Amniotic epithelial cell (primary cell): ENCODE measurements around the gene HMGB1.
A peak's percentile ranks its signal among the peaks of the same experiment; 100 is the strongest.
"Not testable (repeated sequence)": the region's sequence is repeated elsewhere in the genome, so short reads cannot be mapped to it uniquely, and the experiment has no call there.

Experiments
- DNase-seq: peaks from one replicate; pipeline ENCODE4 v3.0.0-alpha.2; 2010; ENCODE audit warnings: low read depth

The HMGB1 gene

DNA sequence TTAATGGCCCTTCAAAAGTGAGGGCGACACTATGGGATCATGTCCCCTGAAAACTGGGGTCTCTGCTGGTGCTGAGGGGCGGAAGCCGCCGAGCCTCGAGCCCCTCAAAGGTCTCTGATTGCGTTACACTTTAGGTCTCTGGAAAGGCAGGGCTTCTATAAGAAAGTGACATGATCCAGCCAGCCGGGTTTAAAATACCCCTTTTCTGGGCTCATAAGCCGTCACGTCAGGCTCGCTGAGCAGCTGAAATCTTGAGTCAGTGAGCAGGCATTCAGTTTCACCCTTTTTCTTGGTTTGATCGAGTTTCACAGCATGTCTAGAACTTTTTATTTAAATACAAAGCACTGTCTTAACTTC, 600 bp upstream of the HMGB1 start:
- DNase-seq, result no peak

DNA sequence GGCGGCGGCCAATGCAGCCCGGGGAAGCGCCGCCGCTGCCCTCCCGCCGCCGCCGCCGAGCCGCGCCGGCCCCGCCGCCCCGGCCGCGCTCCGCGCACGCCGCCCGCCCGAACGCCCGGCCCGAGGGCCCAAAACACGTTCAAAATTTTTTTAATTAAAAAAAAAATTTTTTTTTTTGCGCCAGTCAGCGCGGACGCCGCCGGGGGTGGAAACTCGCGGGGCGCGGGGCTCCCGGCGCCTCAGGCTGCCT, 468 bp downstream of the HMGB1 start:
- DNase-seq, result no peak

DNA sequence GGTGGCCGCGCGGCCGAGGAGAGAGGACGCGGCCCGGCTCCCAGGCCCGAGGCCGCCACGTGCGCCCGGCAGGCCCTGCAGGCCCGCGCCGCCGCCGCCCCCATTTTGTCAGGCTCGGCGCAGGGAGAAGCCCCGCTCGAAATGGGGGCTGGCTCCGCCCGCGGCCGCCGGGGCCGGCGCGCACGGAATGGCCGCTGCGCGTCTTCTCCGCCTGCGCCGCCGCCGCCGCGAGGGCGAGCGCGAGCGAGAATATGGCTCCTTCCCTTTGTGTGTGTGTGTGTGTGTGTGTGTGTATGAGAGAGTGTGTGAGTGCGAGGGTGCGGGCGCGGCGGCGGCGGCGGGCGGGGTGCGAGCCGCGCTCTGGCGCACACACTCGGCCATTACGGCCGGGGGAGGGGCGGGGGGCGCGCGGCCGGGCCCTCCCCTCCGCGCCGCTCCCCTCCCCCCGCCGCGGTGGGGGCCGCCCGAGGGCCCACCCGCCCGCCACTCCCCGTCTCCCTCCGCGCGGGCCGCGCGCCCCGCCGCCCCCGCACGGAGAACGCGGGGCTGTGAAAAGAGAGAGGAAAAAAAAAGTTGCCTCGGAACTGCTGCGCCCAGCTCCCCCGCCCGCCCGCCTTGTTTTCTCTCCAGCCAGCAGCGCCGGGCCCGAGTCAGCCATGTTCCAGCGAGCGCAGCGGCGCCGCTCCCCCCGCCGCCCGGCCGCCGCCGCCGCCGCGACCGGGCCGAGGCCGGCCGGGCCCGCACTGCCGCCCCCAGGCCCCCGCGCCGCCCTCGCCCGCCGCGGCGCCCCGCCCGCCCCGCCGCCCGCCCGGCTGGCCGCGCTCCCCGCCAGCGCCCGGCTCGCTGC, 1.0 kb downstream of the HMGB1 start:
- peak; percentile 78 for DNase-seq

DNA sequence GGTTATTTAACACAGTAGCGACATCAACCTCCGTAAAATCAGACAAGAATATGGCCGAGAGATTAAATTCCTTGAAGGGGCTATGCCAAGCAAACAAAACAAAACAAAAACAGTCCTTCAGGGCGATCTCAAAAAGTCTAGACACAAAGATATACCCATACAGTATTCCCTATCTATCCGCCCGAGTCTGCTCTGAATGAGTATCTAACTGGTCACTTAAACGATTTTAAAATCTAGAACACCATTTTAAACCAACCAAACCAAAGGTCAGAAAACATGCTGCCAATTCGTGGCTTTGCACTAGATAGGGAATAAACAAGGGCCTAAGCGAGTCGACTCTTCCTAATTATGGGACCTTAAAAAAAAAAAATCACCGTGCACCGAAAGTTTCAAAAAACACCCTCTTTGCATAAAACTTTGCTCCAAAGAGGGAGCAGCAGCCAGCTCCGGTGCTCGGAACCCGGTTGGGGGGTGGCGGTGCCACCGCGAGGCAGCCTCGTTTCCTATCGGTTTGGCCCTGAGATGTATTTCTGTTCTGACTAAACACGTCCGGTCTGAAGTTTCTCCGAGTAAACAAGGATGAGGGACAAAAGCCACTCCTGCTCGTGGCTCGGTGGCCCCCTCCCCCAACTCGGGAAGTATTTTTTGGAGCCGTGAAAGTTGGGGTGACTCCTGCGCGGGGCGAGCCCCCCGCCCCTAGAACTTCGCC, 1.8 kb downstream of the HMGB1 start:
- peak; percentile 63 for DNase-seq

DNA sequence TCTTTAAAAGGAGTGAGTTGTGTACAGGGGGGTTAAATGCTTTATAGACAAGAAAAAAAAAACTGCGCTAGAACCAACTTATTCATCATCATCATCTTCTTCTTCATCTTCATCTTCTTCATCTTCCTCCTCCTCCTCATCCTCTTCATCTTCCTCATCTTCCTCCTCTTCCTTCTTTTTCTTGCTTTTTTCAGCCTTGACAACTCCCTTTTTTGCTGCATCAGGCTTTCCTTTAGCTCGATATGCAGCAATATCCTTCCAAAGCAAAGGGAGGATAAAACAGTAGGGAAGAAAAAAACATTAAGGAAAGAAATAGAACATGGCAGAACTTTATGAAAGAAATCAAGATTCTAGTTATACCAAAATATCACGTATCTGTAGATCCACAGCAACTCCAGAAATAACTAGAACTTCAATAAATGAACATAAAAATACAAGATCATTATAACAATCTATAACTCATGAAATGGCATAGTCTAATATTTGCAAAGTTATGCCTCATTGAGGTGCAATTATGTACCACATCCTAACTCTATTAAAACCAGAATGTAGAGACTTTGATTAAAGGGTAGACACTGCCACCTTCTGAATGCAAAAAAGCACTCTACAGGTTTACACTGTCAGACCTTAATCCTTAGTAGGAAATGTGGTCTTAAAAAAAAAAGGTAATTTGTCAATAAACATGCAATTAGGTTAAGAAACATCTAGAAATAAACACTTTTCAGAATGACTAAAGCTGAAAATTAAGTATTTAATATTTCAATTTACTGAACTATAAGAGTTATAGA, 4.3 kb downstream of the HMGB1 start:
- peak; percentile 53 for DNase-seq

DNA sequence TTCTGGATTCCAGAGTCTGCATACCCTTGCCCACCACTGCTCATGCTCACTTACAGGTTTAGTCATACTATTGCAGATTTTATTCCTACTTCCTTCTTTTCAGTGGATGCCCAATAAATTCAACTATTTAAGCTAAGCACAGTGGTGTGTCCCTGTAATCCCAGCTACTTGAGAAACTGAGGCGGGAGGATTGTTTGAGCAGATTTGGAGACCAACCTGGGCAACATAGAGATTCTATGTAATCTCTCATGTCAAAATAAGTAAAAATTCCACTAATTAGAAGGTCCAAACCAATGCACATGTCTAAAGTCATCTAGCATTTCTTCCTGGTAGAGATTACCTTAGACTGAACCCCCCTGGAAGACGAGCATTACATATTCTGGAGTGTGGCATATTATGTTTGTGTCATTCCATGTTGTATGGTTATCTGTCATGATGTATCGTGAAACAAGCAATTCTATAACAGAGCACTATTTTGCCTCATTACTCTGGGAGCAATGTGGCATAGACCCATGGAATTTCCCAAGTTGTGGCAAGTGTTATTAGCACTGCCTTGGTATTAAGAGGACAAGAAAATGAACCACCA, 8.3 kb downstream of the HMGB1 start:
- no peak for DNase-seq

DNA sequence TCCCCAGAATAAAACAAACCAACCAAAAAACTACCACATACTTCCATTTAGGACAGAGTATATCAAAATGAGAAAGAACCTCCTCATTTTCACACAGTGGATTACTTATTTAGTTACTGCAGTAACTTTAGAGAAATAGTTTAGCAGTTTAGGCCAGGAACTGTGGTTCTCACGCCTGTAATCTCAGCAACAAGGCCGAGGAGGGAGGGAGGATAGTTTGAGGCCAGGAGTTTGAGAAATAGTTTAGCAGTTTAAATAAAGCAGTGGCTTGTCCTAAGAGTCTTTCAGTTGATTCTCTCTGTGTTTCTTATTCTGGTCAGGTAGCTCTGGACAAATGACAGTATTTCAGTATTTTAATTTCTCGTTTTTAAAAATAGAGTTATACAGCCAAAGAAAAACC, 9.4 kb downstream of the HMGB1 start:
- DNase-seq, result no peak

DNA sequence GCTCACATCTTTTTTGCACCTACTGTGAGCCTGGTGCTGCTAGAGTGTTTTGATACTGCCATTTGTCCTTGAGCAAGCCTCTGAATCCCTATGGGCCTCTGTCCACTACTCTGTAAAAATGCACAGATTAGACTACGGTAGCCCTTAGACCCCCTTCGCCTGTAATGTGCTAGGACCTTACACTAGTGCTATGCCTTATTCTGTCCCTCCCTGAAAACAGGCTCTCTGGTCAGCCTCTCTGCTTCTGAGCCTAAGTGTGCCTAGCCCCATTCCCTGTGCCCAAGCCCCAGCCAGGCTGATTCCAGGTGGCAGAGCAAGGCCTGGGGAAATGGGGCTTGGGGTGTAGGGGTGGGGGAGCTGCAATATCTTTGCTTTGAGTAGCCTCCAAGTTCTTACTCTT, 10.7 kb downstream of the HMGB1 start:
- DNase-seq, result no peak

DNA sequence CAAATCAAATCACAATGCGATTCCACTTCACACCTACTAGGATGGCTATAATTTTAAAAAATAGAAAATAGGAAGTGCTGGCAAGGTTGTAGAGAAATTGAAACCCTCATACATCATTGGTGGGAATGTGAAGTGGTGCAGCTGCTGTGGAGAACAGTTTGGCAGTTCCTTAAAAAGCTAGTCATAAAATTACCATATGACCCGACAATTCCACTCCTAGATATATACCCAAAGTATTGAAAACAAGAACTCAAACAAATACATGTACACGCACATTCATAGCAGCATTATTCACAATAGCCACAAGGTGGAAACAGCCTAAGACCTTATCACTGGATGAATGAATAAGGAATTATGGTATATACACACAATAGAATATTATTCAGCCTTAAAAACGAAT, 12.0 kb downstream of the HMGB1 start:
- DNase-seq, result no peak

DNA sequence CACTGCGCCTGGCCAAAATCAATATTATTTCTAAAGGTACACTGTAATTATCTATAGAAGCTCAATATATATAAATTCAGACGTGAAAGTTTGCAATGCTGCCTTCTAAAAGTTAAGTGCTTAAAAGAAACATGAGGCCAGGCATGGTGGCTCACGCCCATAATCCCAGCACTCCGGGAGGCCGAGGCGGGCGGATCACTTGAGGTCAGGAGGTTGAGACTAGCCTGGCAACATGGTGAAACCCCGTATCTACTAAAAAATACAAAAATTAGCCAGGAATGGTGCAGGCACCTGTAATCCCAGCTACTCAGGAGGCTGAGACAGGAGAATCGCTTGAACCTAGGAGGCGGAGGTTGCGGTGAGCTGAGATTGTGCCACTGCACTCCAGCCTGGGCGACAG, 14.3 kb downstream of the HMGB1 start:
- not testable (repeated sequence) for DNase-seq

DNA sequence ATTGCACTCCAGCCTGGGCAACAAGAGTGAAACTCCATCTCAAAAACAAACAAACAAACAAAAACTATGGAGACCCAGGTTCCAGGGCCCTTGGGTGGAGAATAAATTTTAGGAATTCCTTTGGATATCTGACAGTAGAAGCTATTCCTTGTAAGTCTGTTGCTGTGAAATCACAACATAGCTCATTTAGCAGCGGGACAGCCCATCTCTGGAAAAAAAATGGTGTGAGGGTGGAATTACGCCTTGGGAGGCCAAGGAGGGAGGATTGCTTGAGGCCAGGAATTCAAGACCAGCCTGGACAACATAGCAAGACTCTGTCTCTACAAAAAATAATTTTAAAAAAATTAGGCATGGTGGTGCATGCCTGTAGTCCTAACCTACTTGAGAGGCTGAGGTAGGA, 15.7 kb downstream of the HMGB1 start:
- DNase-seq, result no peak

DNA sequence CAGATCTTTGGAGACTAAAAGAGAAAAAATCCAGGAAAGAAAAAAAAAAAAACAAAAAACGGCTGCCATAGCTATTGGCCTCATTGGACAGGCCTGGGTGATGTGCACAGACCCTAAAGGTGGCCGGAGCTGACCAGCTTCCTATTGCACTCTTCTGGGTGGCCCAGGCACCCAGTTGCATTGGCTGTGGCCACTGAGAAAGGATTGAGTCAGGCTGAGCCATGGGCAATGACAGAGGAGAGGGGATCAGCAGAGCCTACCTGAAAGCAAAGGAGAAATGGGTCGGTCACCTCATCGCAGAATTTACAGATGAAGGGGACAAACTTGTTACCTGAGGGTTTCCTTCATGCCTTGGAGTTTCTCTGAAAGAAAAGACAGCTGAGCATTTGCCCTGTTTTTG, 17.3 kb downstream of the HMGB1 start:
- DNase-seq, result no peak

DNA sequence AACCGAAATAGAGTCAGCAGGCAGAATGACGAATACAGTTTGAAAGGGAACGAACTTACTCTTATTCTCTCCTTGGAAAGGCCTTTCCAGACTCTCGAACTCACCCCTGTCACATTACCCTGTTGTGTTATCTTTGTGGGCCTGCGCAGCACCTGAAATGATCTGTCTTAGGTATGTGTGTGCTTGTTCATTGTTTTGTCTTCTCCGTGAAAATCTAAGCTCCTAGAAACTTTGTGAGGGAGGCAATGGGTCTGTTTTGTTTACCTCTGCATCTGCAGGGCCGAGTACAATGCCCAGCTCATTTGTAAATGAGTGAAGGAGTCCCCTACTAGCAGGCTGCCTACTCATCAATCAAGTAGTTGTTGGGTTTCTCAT, 19.6 kb downstream of the HMGB1 start:
- no peak for DNase-seq

DNA sequence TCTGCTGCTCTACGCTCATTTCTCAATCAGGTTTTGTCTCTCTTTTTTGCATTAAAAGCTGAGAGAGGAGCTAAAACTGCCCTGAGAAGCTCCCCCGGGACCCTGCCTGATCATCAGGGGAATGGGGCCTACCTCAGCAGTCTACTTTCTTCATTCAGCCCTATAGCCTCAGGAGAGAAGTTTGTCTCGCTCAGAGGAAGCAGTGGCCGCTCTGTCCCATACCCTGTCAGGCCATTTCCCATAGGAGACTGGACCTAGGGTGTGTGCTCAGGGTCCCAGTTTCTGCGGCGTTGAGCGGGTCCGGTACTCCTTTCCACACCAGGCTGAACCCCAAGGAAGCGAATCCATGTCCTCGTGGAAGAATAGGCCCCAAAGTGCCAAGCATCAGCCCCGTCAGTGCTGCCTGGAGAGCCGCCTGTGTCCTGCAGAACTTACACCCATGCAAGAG, 21.8 kb downstream of the HMGB1 start:
- no peak for DNase-seq

DNA sequence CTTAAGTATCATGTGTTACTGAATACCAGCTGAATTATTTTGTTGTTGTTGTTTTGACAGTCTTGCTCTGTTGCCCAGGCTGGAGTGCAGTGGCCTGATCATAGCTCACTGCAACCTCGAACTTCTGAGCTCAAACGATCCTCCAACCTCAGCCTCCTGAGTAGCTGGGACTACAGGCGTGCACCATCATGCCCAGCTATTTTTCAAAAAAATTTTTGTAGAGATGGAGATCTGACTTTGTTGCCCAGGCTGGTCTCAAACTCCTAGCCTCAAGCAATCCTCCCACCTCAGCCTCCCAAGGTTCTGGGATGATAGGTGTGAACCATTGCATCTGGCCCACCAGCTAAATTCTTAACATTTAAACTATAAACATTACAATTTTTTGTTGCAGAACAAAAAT, 22.2 kb downstream of the HMGB1 start:
- DNase-seq, result not testable (repeated sequence)

DNA sequence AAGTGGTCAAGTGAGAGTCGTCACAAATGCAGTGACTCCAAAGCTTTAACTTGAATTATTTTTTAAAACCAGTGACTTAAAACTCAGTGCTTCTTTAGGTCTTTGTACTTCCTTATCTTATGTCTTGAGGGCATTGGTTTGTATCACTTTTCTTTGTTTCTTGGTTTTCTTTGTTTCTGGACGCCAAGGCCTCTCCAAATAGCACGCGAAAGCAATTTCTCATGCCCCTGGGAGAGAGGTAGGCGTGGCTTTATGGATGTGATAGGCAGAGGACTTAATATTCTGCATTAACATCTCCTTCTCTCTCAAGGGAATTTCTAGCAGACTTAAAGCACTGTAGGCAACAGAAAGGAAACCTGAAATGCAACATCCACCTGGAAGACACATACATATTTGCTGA, 22.8 kb downstream of the HMGB1 start:
- no peak for DNase-seq

DNA sequence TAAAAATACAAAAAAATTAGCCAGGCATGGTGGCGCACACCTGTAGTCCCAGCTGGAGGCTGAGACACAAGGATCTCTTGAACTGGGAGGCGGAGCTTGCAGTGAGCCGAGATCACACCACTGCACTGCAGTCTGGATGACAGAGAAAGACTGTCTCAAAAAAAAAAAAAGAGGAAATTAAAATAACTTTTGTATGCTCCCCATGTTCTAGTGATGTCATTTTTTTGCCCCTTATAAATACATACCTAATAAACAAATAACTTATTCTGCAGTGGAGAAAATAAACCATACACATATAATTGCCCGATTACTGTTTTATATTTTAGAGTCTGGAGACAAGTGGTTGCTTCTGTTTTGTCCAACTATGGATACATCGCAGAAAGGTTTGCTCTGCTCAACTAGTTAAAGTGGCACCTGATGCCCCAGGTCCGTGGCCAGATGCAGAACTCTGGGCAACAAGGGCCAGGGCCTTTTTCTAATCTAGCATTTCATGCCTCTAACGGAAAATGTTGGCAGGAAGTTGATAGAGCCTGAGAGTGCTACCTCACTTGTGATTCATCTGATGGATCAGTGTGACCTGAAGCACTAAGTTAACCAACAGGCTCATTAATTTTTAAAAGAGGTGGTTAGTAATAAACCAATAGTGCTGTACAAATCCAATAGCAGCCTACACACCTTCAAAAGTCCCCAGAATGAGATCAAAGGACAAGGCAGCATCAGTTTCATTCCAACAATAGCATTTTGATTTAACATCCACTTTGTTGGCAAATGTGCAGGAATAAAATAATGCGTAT, 24.6 kb downstream of the HMGB1 start:
- DNase-seq, result no peak

DNA sequence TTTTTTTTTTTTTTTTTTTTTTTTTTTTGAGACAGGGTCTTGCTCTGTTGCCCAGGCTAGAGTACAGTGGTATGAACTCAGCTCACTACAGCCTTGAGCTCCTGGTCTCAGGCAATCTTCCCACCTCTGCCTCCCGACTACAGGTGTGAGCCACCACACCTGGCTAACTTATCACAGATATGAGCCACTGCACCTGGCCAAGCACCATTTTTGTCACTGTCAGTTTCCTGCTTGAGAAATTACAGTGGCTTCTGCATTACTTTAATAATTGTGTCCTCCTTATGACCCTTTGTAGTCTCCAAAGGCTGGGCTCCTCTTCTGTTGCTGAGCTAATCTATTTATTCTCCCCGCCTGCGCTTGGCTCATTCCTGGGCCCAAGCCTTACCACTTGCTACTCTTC, 27.4 kb downstream of the HMGB1 start:
- DNase-seq, result no peak

DNA sequence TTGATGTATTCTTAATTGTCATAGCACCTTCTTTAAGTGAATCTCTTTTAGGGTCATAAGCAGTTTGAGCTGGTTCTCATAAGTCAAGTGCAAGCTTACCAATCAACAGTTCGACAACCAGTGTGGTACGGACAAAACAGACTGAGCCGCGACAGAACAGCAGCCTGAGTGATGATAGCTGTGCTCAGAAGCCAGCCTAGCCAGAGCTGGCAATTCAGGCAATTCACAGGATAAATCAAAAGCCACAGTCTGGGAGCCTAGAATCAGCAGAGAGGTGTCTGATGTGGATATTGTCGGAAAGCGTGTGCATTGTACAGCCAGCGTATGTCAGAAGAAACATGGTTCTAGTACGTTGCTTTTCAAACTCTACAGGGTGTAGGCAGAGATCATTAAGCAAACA, 28.6 kb downstream of the HMGB1 start:
- no peak for DNase-seq

DNA sequence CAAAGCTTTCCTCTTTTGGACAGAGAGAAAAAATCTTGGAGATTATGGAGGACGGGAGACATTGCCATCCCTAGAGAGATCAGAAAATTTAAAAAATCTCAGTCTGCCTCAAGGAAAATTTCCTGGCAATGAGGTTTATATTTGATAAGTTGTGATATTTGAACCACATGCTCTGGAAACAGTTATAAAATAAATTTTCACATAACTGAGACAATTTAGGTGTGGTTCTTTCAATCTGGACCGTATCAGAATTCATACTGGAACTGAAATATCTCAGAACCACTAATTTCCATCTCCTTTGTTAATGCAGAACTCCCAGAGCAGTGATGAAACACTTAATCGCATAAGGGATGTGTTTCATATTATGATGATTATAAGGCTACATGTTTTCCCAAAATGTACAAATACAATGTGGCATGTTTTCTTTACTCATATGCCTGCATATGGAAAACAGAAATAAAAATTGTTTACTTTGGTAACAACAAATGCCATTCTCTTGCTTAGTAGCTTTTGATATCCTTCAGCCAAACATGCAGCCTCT, 29.8 kb downstream of the HMGB1 start:
- DNase-seq, result no peak

DNA sequence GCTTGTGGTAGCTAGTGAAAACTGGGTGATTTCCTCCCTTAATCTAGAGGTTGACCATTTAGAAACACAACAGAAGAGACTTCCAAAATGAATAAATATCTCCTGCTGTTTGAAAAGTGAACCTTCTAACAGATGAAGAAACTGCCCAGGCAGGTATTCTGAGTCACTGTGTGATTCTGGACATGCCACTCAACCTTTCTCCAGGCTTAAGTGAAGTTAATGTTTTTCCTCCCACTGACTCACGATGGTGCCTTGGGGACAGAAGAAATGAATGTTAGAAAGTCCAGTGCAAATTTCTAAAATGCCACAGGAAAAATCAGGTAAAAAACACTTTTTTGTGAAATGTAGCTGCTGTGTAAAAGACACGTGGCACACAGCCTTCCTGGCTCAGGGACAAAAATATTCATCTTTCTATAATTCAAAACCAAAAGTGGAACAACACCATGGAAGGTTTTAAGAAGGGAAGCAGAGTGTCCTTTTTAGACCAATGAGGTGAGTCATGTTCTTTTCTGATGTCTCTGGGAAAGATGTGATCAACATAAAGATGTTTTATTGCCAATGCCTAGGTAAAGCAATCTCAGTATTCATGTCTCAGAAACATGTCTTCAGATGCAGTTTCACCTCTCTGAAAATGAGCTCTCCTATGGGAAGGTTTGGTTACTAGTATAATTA, 34.3 kb downstream of the HMGB1 start:
- peak; percentile 15 for DNase-seq
